HepG2 (cell line): Measurements from ENCODE around the gene TRIAP1. TPM values are rescaled to one million over a fixed set of nuclear protein-coding genes. Genes with fewer than 3 reads are reported as not detected.

Source experiments
- ATAC-seq: fragments of 200-7000 bp; cut with Tn5 transposase; 3 replicates; pipeline ENCODE4 v1.9.1; 2020; ENCODE audit warnings: mild to moderate bottlenecking, moderate library complexity
- BruUV-seq: library from RNA; stranded (reverse); fragments of 400-500 nt; replicated peaks from 2 replicates; lab custom pipeline; 2021; lab: Mats Ljungman, UMichigan
- CTCF ChIA-PET: fragments of 300-600 bp; formaldehyde crosslinking; extraction: SDS; loops from one replicate; lab custom pipeline; 2021; ENCODE audit warnings: low total read pairs, inconsistent platforms, low intra/inter-chr PET ratio; lab: Yijun Ruan, JAX
- POLR2A ChIA-PET: fragments of 350-600 bp; sonication (Branson Sonifier 250); formaldehyde crosslinking; loops from one replicate; lab custom pipeline; 2020; ENCODE audit warnings: antibody characterized with exemption, inconsistent platforms; lab: Yijun Ruan, JAX
- DNase-seq: peaks from one replicate; pipeline ENCODE4 v3.0.0-alpha.2; 2015; ENCODE audit warnings: low spot score
- FAIRE-seq: peaks from 3 replicates; lab custom pipeline; 2011; peaks lifted over from hg19 to GRCh38; lab: Jason Lieb, UNC
- H2AFZ ChIP-seq: one replicate; pipeline ENCODE4 v1.6.1; 2011; ENCODE audit warnings: low read length, inconsistent platforms
- H3K27ac ChIP-seq: fragments of 300-600 bp; 3 replicates; pipeline ENCODE4 v1.8.0; 2011; ENCODE audit warnings: mixed run types, mild to moderate bottlenecking, mixed read lengths, low read length, inconsistent platforms; ENCODE audit not compliant: insufficient read depth; ENCODE audit errors: extremely low read length
- H3K27me3 ChIP-seq, 2 experiments: fragments of 200-600 bp in 1 of 2; 2 replicates in 1 of 2; 3 replicates in 1 of 2; pipeline versions ENCODE4 v1.6.0 to v1.8.0; 2011; ENCODE audit warnings: low read length in 2 of 2, mild to moderate bottlenecking in 2 of 2, moderate library complexity in 2 of 2, inconsistent platforms in 1 of 2; ENCODE audit not compliant: insufficient read depth in 2 of 2, control insufficient read depth in 1 of 2
- H3K36me3 ChIP-seq, 2 experiments: fragments of 200-600 bp in 1 of 2; replicated peaks in 1 of 2; 2 replicates in 1 of 2; 3 replicates in 1 of 2; pipeline versions ENCODE4 v1.5.1 to v1.8.0; 2011; ENCODE audit warnings: low read length in 2 of 2, inconsistent platforms in 1 of 2; ENCODE audit not compliant: insufficient read depth in 2 of 2, control insufficient read depth in 1 of 2
- H3K4me1 ChIP-seq: 2 replicates; pipeline ENCODE4 v1.5.1; 2012; ENCODE audit warnings: low read length, inconsistent platforms; ENCODE audit not compliant: insufficient read depth
- H3K4me2 ChIP-seq: 2 replicates; pipeline ENCODE4 v1.6.0; 2011; ENCODE audit warnings: low read depth, low read length, inconsistent platforms
- H3K4me3 ChIP-seq, 3 experiments: fragments of 200-600 bp in 1 of 3; sonication (generic), shearing (Covaris generic) in 1 of 3; replicated peaks in 1 of 3; 2 replicates each; pipeline ENCODE4 v1.5.1; 2011 to 2016; ENCODE audit warnings: low read length in 3 of 3, inconsistent platforms in 2 of 3, low read depth in 2 of 3, mild to moderate bottlenecking in 2 of 3, control low read depth in 1 of 3, mixed read lengths in 1 of 3; ENCODE audit not compliant: insufficient read depth in 1 of 3
- H3K79me2 ChIP-seq: one replicate; pipeline ENCODE4 v1.6.1; 2011; ENCODE audit warnings: low read length, inconsistent platforms; ENCODE audit not compliant: insufficient read depth
- H3K9ac ChIP-seq: 2 replicates; pipeline ENCODE4 v1.6.0; 2011; ENCODE audit warnings: mild to moderate bottlenecking, low read depth, low read length, inconsistent platforms; ENCODE audit not compliant: insufficient read depth
- H3K9me3 ChIP-seq: 2 replicates; pipeline ENCODE4 v1.5.1; 2012; ENCODE audit warnings: mild to moderate bottlenecking, low read length
- H4K20me1 ChIP-seq: 2 replicates; pipeline ENCODE4 v1.6.0; 2011; ENCODE audit warnings: inconsistent platforms, mild to moderate bottlenecking, low read length, moderate library complexity; ENCODE audit not compliant: insufficient read depth
- CTCF ChIP-seq: sonication (generic); formaldehyde crosslinking; IDR thresholded peaks from 2 replicates; pipeline ENCODE4 v1.5.0; 2020; ENCODE audit warnings: mild to moderate bottlenecking, missing genetic modification reagents, moderate library complexity
- ERF ChIP-seq: IDR thresholded peaks from 2 replicates; pipeline ENCODE4 v1.6.1; 2018; ENCODE audit warnings: missing biosample characterization, missing genetic modification reagents
- KAT8 ChIP-seq: IDR thresholded peaks from 2 replicates; pipeline ENCODE4 v1.6.1; 2016; ENCODE audit warnings: missing genetic modification reagents, missing compliant biosample characterization
- MAFG ChIP-seq: sonication (generic); formaldehyde crosslinking; IDR thresholded peaks from 2 replicates; pipeline ENCODE4 v1.5.1; 2020; ENCODE audit warnings: mild to moderate bottlenecking, missing genetic modification reagents
- MTF2 ChIP-seq: sonication (generic); formaldehyde crosslinking; IDR thresholded peaks from 2 replicates; pipeline ENCODE4 v1.5.0; 2020; ENCODE audit warnings: missing genetic modification reagents, borderline replicate concordance
- SAP130 ChIP-seq: IDR thresholded peaks from 2 replicates; pipeline ENCODE4 v1.6.1; 2016; ENCODE audit warnings: low read depth
- SMC3 ChIP-seq: IDR thresholded peaks from 2 replicates; pipeline ENCODE4 v1.6.1; 2011; ENCODE audit warnings: low read length, improper control_type of control experiment
- SNAPC2 ChIP-seq: sonication (generic); formaldehyde crosslinking; IDR thresholded peaks from 2 replicates; pipeline ENCODE4 v1.8.1; 2022; ENCODE audit warnings: mild to moderate bottlenecking, missing genetic modification reagents
- SOX6 ChIP-seq, 2 experiments: fragments of 450-650 bp in 1 of 2; sonication (generic) in 1 of 2; formaldehyde crosslinking in 1 of 2; IDR thresholded peaks; 2 replicates each; pipeline versions ENCODE4 v1.4.0 to v1.6.1; 2017 to 2020; ENCODE audit warnings: antibody characterized with exemption in 1 of 2, mild to moderate bottlenecking in 1 of 2, missing genetic modification reagents in 1 of 2
- SP140L ChIP-seq: sonication (generic); formaldehyde crosslinking; IDR thresholded peaks from 2 replicates; pipeline ENCODE4 v1.4.0; 2020; ENCODE audit warnings: missing genetic modification reagents, borderline replicate concordance
- STAG1 ChIP-seq: sonication (generic); formaldehyde crosslinking; IDR thresholded peaks from 2 replicates; pipeline ENCODE4 v1.4.0; 2020; ENCODE audit warnings: missing genetic modification reagents
- THAP11 ChIP-seq: IDR thresholded peaks from 2 replicates; pipeline ENCODE4 v1.6.1; 2016; ENCODE audit warnings: missing biosample characterization, missing genetic modification reagents
- ZFX ChIP-seq: sonication (generic); formaldehyde crosslinking; IDR thresholded peaks from 2 replicates; pipeline ENCODE4 v1.4.0; 2020; ENCODE audit warnings: mild to moderate bottlenecking, low read depth, missing genetic modification reagents, moderate library complexity
- ZNF136 ChIP-seq: sonication (generic); formaldehyde crosslinking; IDR thresholded peaks from 2 replicates; pipeline ENCODE4 v1.8.1; 2022; ENCODE audit warnings: low read depth, mild to moderate bottlenecking, moderate library complexity, missing genetic modification reagents
- ZNF790 ChIP-seq: sonication (generic); formaldehyde crosslinking; IDR thresholded peaks from 2 replicates; pipeline ENCODE4 v1.8.0; 2022; ENCODE audit warnings: missing genetic modification reagents, mild to moderate bottlenecking, borderline replicate concordance
- WGBS: methylation state at CpG from one replicate; pipeline ENCODE4 v1.1.6; 2017; ENCODE audit warnings: low lambda C conversion rate; 5-methylcytosine and 5-hydroxymethylcytosine counted together
- in situ Hi-C: cut with HindIII; loops from 2 replicates; pipeline ENCODE4 v1.10.0; 2017; ENCODE audit warnings: low pct_unique_long_range_greater_than_20kb; ENCODE audit not compliant: extremely low pct_ligation_motif_present
- intact Hi-C: fragments of 100-400 bp; cut with micrococcal nuclease; formaldehyde crosslinking; loops from one replicate; pipeline ENCODE4 v1.10.0; 2022; ENCODE audit not compliant: unreplicated experiment
- polyA plus RNA-seq, 8 experiments: library from polyadenylated mRNA; depleted of rRNA in 3 of 8; stranded (reverse) in 7 of 8; unstranded in 1 of 8; fragments of >200 nt; fragmentation: Illumina TruSeq in 4 of 8; extraction: Trizol in 4 of 8; gene quantifications; 2 replicates each; pipeline versions ENCODE4 v1.2.1 to v1.2.3, GENCODE V29; 2011 to 2016; ENCODE audit warnings: low read depth in 4 of 8, missing spikeins in 1 of 8, mixed read lengths in 1 of 8; ENCODE audit not compliant: insufficient read depth in 1 of 8
- total RNA-seq, 5 experiments: library from RNA; depleted of rRNA; stranded (reverse); fragments of >200 nt; fragmentation: Illumina TruSeq; extraction: Trizol; gene quantifications; 2 replicates each; pipeline ENCODE4 v1.2.3, GENCODE V29; 2016; ENCODE audit warnings: low read depth in 1 of 5
- TF ChIP-seq, protein P1 (sequence below): sonication (generic); formaldehyde crosslinking; IDR thresholded peaks from 2 replicates; pipeline ENCODE4 v1.4.0; 2020; ENCODE audit warnings: missing genetic modification reagents, borderline replicate concordance

Gene TRIAP1
- total and polyA plus RNA-seq, 2 of the 13 experiments (the other 11 are each of a cell fraction or from before 2014, with no cell fraction given), result 55.0 to 117 TPM

DNA sequence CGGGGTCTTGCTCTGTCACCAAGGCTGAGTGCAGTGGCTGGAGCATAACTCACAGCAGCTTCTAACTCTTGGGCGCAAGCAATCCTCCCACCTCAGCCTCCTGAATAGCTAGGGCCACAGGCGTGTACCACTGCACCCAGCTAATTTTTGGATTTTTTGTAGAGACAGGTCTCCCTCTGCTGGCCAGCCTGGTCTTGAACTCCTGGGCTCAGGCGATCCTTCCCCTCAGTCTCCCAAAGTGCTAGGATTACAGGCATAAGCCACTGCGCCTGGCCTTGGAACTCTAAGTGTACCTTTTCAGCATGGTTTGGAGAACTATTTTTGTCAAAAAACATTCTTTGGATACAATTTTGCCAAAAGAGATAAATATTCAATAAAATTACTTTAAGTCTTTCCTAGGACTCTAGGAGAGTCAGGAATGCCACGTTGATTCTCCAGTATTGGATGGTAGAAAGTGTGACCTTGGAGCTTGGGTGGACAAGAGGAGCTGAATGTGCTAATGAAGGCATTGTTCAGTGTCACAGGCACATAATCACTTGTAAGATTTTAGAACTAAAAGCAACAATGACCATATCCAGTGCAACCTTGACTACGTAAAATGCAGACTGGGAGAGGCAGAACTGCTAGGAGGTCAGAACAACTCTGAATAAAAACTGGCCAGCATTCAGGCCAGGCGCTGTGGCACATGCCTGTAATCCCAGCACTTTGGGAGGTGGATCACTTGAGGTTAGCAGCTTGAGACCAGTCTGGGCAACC, 20.6 kb upstream of the TRIAP1 start:
- intact Hi-C loops (loop anchor here (2.0 kb wide), 1 partner anchor 28 kb away; the partner anchor contains the start of gene COX6A1), in situ Hi-C loops (no loop called here)
- FAIRE-seq (no peak), ATAC-seq (peak; percentile 19; the same call in 2 of the 3 replicates), DNase-seq (peak; percentile 27)
- H3K4me3 ChIP-seq, result no peak overlapping the region
- no peaks in the 10 kb centered on the region; a peak in 1 of 5 replicates for H3K27me3 ChIP-seq
- peaks cover 39% of the 10 kb centered on the region for H3K4me1 ChIP-seq
- H4K20me1 ChIP-seq, result peaks cover 30% of the 10 kb centered on the region
- H3K4me2 ChIP-seq, result no peak overlapping the region; the same call in 1 of the 2 replicates
- H2AFZ ChIP-seq, result no peak overlapping the region
- no peak overlapping the region for H3K9ac ChIP-seq
- peaks cover 18 to 50% of the 10 kb centered on the region in 2 experiments for H3K36me3 ChIP-seq
- 88% methylated on average over 8 of the region's 8 CpGs for WGBS
- ChIA-PET CTCF (interaction anchor here (0.9 kb wide), 1 partner anchor 110 kb away, joined by 3 read pairs; no protein-coding TSS in a partner anchor), POLR2A (interaction anchor here (0.6 to 1.9 kb wide), 7 partner anchors 9 to 29 kb away, joined by 3 to 6 read pairs (median 3); partner anchors contain the start of genes COX6A1, GATC and TRIAP1)
- H3K27ac ChIP-seq, result no peak overlapping the region
- no TSS peak for BruUV-seq
- no peaks in the 10 kb centered on the region for H3K9me3 ChIP-seq
- H3K79me2 ChIP-seq, result peaks cover 43% of the 10 kb centered on the region
- TF ChIP-seq ERF, result no peak
- TF ChIP-seq SAP130 (CRISPR knock-in tag), result no peak
- TF ChIP-seq MAFG (CRISPR knock-in tag), result no peak
- no peak for TF ChIP-seq ZNF790 (CRISPR knock-in tag)
- TF ChIP-seq SOX6 (IDR thresholded peaks at IDR 0.05), result no peak
- TF ChIP-seq SOX6 (CRISPR knock-in tag; IDR thresholded peaks at IDR 0.05), result 0 out of 2 replicates have a peak, but pooled peaks have one; percentile 12
- TF ChIP-seq SNAPC2 (CRISPR knock-in tag), result no peak
- TF ChIP-seq ZNF136 (CRISPR knock-in tag), result no peak
- peak; percentile 70 for TF ChIP-seq CTCF (CRISPR knock-in tag)
- TF ChIP-seq MTF2 (CRISPR knock-in tag), result no peak
- TF ChIP-seq THAP11 (CRISPR knock-in tag), result no peak
- no peak for TF ChIP-seq KAT8
- no peak for TF ChIP-seq SP140L
- TF ChIP-seq STAG1 (CRISPR knock-in tag), result peak; percentile 55
- TF ChIP-seq SMC3, result peak; percentile 36; the same call in 1 of the 2 replicates
- TF ChIP-seq, protein P1, sequence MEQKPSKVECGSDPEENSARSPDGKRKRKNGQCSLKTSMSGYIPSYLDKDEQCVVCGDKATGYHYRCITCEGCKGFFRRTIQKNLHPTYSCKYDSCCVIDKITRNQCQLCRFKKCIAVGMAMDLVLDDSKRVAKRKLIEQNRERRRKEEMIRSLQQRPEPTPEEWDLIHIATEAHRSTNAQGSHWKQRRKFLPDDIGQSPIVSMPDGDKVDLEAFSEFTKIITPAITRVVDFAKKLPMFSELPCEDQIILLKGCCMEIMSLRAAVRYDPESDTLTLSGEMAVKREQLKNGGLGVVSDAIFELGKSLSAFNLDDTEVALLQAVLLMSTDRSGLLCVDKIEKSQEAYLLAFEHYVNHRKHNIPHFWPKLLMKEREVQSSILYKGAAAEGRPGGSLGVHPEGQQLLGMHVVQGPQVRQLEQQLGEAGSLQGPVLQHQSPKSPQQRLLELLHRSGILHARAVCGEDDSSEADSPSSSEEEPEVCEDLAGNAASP (CRISPR knock-in tag), result no peak
- no peak for TF ChIP-seq ZFX
